Dermis lymphatic vessel endothelial cell (primary cell): ENCODE results near the gene FBXL4. TPM values are rescaled to one million over a fixed set of nuclear protein-coding genes. Genes with fewer than 3 reads are reported as not detected.

Experiments
- total RNA-seq: library from RNA; depleted of rRNA; stranded (reverse); fragments of >200 nt; gene quantifications from 2 replicates; pipeline ENCODE4 v1.2.1, GENCODE V29; 2014

The FBXL4 gene
- total RNA-seq, result 9.1 and 16.4 TPM in 2 replicates

DNA sequence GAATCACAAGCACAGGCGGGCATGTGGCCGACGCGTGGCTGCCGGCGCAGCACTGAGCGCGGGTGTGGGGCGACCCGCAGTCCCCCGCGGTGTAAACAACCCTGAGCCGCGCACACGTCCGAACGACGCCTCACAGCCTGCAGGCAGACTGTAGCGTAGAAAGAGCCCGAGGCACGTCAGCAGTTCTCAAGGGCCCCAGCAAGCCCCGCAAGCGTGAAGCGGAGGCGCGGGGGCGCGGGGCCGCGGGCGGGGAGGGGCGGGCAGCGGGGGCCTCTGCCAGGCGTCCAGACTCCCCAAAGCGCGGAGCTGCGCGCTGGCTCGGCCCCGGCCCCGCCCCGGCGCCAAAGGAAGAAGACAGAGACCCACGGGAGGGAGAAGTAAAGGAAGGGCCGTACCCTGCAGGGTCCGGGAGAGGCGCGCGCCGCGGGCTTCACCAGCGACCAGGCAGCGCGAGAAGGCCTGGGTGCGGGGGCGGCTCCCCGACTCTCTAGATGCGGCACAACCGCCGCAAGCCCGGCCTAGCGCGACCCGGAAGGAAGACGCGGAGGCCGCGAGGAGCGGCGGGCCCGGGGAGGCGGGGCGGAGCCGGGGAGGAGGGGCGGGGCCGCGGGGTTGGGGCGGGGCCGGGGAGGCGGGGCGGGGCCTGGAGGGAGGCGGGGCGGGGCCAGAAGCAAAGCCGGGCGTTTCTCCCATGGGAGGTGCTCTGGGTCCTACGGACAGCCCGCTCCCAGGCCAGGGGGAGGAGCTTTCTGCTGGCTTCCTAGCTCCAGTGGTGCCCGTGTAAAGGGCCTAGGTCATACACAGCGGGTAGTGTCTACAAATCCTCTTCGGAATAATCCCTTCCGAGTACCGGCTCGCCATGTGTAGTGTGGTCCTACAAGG is at the start of gene FBXL4:
Gene FBXL4 (minus strand): TSS at position 536 of the 882 bp plus-strand sequence. CDS start 20,958 bp downstream, outside the sequence.

DNA sequence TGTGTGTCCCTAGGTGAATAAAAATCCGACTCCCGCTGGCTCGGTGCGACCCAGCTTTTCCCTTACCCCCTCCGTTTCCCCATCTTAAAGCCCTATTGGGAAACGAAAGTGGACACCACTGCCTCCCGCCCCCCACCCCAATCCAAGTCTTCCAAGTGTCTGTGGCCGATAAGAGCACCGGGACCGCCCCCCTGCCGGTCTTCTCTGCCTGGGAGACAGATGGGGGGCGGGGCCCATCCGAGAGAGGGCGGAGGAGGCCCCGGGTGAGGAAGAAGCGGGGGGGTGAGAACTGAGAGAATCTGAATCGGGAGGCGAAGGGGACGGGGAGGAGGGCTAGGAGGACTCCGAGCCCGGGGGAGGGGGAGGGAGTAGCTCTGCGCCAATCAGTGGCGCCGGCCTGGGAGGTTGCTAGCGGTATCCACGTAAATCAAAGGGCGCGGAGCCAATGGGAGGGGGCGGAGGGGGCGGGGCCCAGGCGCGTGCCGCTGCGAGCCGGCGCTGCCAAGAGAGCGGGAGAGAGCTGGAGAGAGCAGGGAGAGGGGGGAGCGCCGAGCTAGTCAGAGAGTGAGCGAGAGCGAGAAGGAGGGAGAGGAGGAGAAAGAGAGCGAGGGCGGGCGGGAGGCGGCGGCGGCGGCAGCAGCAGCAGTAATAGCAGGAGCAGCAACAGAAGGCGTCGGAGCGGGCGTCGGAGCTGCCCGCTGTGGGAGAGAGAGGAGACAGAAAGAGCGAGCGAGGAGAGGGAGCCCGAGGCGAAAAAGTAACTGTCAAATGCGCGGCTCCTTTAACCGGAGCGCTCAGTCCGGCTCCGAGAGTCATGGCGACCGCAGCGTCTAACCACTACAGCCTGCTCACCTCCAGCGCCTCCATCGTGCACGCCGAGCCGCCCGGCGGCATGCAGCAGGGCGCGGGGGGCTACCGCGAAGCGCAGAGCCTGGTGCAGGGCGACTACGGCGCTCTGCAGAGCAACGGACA is 113.4 kb downstream of the FBXL4 start, which contains the start of gene POU3F2:
Gene POU3F2 (plus strand): TSS at position 515 of the 972 bp plus-strand sequence. CDS start 300 bp downstream, at position 815.

Other genes starting within 250 kb of the FBXL4 start
- not detected in 2 replicates for gene POU3F2, start 113.4 kb downstream of the FBXL4 start, total RNA-seq